CD4-positive, alpha-beta T cell (primary cell): ENCODE measurements around the gene CDK6. TPM values are rescaled to one million over a fixed set of nuclear protein-coding genes. Genes with fewer than 3 reads are reported as not detected.

Source experiments
- ATAC-seq: fragments of 200-7000 bp; cut with Tn5 transposase; one replicate; pipeline ENCODE4 v1.10.0; 2022; ENCODE audit warnings: mild to moderate bottlenecking; ENCODE audit not compliant: poor library complexity
- CTCF ChIA-PET: fragments of 350-600 bp; sonication (Branson Sonifier 250); formaldehyde crosslinking; loops from one replicate; lab custom pipeline; 2021; ENCODE audit warnings: antibody characterized with exemption, inconsistent platforms; lab: Charles Lee
- POLR2A ChIA-PET: fragments of 350-600 bp; sonication (Branson Sonifier 250); formaldehyde crosslinking; loops from one replicate; lab custom pipeline; 2021; ENCODE audit warnings: antibody characterized with exemption, inconsistent platforms; lab: Charles Lee
- DNase-seq, 14 experiments: peaks; one replicate each; pipeline ENCODE4 v3.0.0-alpha.2; 2013 to 2020; ENCODE audit warnings: mixed read lengths in 2 of 14
- H3K27ac ChIP-seq, 2 donors: one replicate each; pipeline versions ENCODE4 v1.5.1 to v1.7.0; 2013; ENCODE audit warnings: low read length in 2 of 2, low read depth in 1 of 2, mild to moderate bottlenecking in 1 of 2
- H3K27me3 ChIP-seq, 2 experiments: 1 replicate in 1 of 2; 2 replicates in 1 of 2; pipeline versions ENCODE4 v1.6.1 to v1.7.0; 2013; ENCODE audit warnings: low read length in 2 of 2, control low read depth in 1 of 2, mild to moderate bottlenecking in 1 of 2, moderate library complexity in 1 of 2; ENCODE audit not compliant: insufficient read depth in 2 of 2, control insufficient read depth in 1 of 2
- H3K36me3 ChIP-seq: one replicate; pipeline ENCODE4 v1.6.1; 2013; ENCODE audit warnings: low read length, control low read depth; ENCODE audit not compliant: insufficient read depth
- H3K4me1 ChIP-seq: one replicate; pipeline ENCODE4 v1.6.1; 2013; ENCODE audit warnings: low read length, control low read depth; ENCODE audit not compliant: insufficient read depth
- H3K4me3 ChIP-seq: one replicate; pipeline ENCODE4 v1.5.1; 2013; ENCODE audit warnings: mild to moderate bottlenecking, low read length, moderate library complexity
- H3K9me3 ChIP-seq, 2 experiments: 1 replicate in 1 of 2; 2 replicates in 1 of 2; pipeline versions ENCODE4 v1.6.1 to v1.7.0; 2013; ENCODE audit warnings: low read length in 2 of 2, mild to moderate bottlenecking in 2 of 2, control low read depth in 1 of 2, moderate library complexity in 1 of 2; ENCODE audit not compliant: control insufficient read depth in 1 of 2, insufficient read depth in 1 of 2
- H3K27ac Mint-ChIP-seq: one replicate; pipeline ENCODE4 v1.8.0; 2020; ENCODE audit warnings: mixed read lengths
- H3K27me3 Mint-ChIP-seq: one replicate; pipeline ENCODE4 v1.8.0; 2021; ENCODE audit warnings: mixed read lengths
- H3K36me3 Mint-ChIP-seq: one replicate; pipeline ENCODE4 v1.8.0; 2021; ENCODE audit warnings: low read depth, mixed read lengths
- H3K4me1 Mint-ChIP-seq: one replicate; pipeline ENCODE4 v1.8.0; 2021; ENCODE audit warnings: low read depth, mixed read lengths
- H3K4me3 Mint-ChIP-seq: one replicate; pipeline ENCODE4 v1.8.0; 2020; ENCODE audit warnings: mild to moderate bottlenecking, mixed read lengths
- H3K9me3 Mint-ChIP-seq: one replicate; pipeline ENCODE4 v1.8.0; 2020; ENCODE audit warnings: mixed read lengths
- CTCF ChIP-seq: fragments of 200-600 bp; IDR thresholded peaks from one replicate; pipeline ENCODE4 v1.8.0; 2022; ENCODE audit warnings: antibody characterized with exemption, mild to moderate bottlenecking
- intact Hi-C, 2 experiments: fragments of 100-400 bp; cut with DNase I in 1 of 2; cut with micrococcal nuclease in 1 of 2; formaldehyde crosslinking; loops; one replicate each; pipeline versions ENCODE4 v1.15.1 to v1.9.0; 2023 to 2025; cut with DNase I, micrococcal nuclease
- total RNA-seq, 174 experiments: library from RNA in 2 of 174; stranded (reverse) in 2 of 174; gene quantifications; one replicate each; pipeline ENCODE4 v1.2.3 and lab custom pipeline; 2021 to 2026

The CDK6 gene
- total RNA-seq, 2 experiments from 2014 or later: 13.0 to 13.7 TPM

- no peak overlapping the region for H3K27ac ChIP-seq
Observed at GRCh38 chr7:92633211-92633906, 203.0 kb downstream of the CDK6 start.

DNA sequence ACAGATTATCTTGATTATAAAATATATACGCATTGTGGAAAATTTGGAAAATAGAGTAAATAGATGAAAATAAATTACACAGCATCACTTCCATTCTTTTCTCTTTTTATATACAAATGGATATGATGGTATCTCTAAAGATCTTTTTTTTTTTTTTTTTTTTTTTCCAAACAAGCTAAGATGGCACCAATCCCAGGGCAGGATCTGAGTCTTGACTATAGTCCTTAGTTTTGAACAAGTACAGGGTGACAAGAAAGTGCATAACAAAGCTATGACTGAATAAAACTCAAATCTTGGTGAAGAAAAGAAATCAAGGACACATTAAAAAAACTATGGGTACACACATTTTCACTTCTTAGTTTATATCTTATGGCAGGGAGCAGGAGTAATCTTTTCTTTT, 203.6 kb downstream of the CDK6 start:
- peaks cover 0 to 5% of the 10 kb centered on the region in 2 experiments for H3K9me3 ChIP-seq
- Mint-ChIP-seq H3K4me1 (peaks cover 37% of the 10 kb centered on the region), H3K4me3 (no peak overlapping the region), H3K27me3 (no peaks in the 10 kb centered on the region), H3K36me3 (peaks cover 8% of the 10 kb centered on the region), H3K27ac (no peak overlapping the region), H3K9me3 (no peaks in the 10 kb centered on the region)
- ATAC-seq: no peak
- TF ChIP-seq CTCF: no peak
- POLR2A ChIA-PET: interaction anchor here (0.7 to 1.0 kb wide), 2 partner anchors 9 to 348 kb away, joined by 3 to 6 read pairs; no protein-coding TSS in a partner anchor
- H3K4me3 ChIP-seq: no peak overlapping the region
- no peak overlapping the region for H3K27ac ChIP-seq
- H3K36me3 ChIP-seq: peaks cover 8% of the 10 kb centered on the region
- DNase-seq: no peak
- H3K27me3 ChIP-seq: no peaks in the 10 kb centered on the region
- CTCF ChIA-PET: interaction anchor here (0.5 to 3.8 kb wide), 5 partner anchors 9 to 234 kb away, joined by 3 to 15 read pairs (median 4); no protein-coding TSS in a partner anchor
- H3K4me1 ChIP-seq: no peaks in the 10 kb centered on the region
- intact Hi-C loops: no loop called here

More at GRCh38 chr7:92633211-92633906, 203.0 kb downstream of the CDK6 start:
- Mint-ChIP-seq H3K4me1 (peaks cover 37% of the 10 kb centered on the region), H3K4me3 (no peak overlapping the region), H3K9me3 (no peaks in the 10 kb centered on the region), H3K27ac (no peak overlapping the region), H3K27me3 (no peaks in the 10 kb centered on the region), H3K36me3 (peaks cover 4% of the 10 kb centered on the region)
- H3K9me3 ChIP-seq: peaks cover 0 to 5% of the 10 kb centered on the region in 2 experiments
- no peaks in the 10 kb centered on the region for H3K4me1 ChIP-seq
- DNase-seq (peak in 5 of 14 experiments; percentile 7 to 72 (median 66)), ATAC-seq (peak; percentile 56)
- POLR2A ChIA-PET: interaction anchor here (0.7 kb wide), 1 partner anchor 348 kb away, joined by 6 read pairs; no protein-coding TSS in a partner anchor
- peaks cover 6% of the 10 kb centered on the region for H3K36me3 ChIP-seq
- no peaks in the 10 kb centered on the region for H3K27me3 ChIP-seq
- H3K4me3 ChIP-seq: no peak overlapping the region
- TF ChIP-seq CTCF: no peak
- CTCF ChIA-PET: interaction anchor here (0.5 to 3.8 kb wide), 3 partner anchors 12 to 234 kb away, joined by 3 to 15 read pairs (median 13); no protein-coding TSS in a partner anchor
- intact Hi-C loops: no loop called here

- H3K4me1 ChIP-seq: no peaks in the 10 kb centered on the region
- H3K36me3 ChIP-seq: peaks cover 8% of the 10 kb centered on the region
- ChIA-PET CTCF (interaction anchor here (0.7 to 3.8 kb wide), 5 partner anchors 10 to 201 kb away, joined by 3 to 15 read pairs (median 4); no protein-coding TSS in a partner anchor), POLR2A (interaction anchor here (0.5 to 1.0 kb wide), 2 partner anchors 10 to 422 kb away, joined by 3 read pairs; no protein-coding TSS in a partner anchor)
- no peak for TF ChIP-seq CTCF
- Mint-ChIP-seq H3K27me3 (no peaks in the 10 kb centered on the region), H3K27ac (peak overlapping the region; percentile 40), H3K4me1 (peaks cover 38% of the 10 kb centered on the region), H3K9me3 (no peaks in the 10 kb centered on the region), H3K4me3 (no peak overlapping the region), H3K36me3 (peaks cover 8% of the 10 kb centered on the region)
- ATAC-seq: no peak
- peak in 1 of 14 experiments; percentile 47 for DNase-seq
- H3K27me3 ChIP-seq: no peaks in the 10 kb centered on the region
- peaks cover 0 to 5% of the 10 kb centered on the region in 2 experiments for H3K9me3 ChIP-seq
- intact Hi-C loops: no loop called here
- no peak overlapping the region for H3K27ac ChIP-seq
- no peak overlapping the region for H3K4me3 ChIP-seq
Observed at GRCh38 chr7:92631850-92632487, 204.4 kb downstream of the CDK6 start.
